Kidney glomerular epithelial cell (primary cell): Measurements from ENCODE around the gene HYAL1.
A peak's percentile ranks its signal among the peaks of the same experiment; 100 is the strongest.

Source experiments
- DNase-seq: peaks from one replicate; lab custom pipeline; 2025; lab: John Stamatoyannopoulos, UW

HYAL1 gene

DNA sequence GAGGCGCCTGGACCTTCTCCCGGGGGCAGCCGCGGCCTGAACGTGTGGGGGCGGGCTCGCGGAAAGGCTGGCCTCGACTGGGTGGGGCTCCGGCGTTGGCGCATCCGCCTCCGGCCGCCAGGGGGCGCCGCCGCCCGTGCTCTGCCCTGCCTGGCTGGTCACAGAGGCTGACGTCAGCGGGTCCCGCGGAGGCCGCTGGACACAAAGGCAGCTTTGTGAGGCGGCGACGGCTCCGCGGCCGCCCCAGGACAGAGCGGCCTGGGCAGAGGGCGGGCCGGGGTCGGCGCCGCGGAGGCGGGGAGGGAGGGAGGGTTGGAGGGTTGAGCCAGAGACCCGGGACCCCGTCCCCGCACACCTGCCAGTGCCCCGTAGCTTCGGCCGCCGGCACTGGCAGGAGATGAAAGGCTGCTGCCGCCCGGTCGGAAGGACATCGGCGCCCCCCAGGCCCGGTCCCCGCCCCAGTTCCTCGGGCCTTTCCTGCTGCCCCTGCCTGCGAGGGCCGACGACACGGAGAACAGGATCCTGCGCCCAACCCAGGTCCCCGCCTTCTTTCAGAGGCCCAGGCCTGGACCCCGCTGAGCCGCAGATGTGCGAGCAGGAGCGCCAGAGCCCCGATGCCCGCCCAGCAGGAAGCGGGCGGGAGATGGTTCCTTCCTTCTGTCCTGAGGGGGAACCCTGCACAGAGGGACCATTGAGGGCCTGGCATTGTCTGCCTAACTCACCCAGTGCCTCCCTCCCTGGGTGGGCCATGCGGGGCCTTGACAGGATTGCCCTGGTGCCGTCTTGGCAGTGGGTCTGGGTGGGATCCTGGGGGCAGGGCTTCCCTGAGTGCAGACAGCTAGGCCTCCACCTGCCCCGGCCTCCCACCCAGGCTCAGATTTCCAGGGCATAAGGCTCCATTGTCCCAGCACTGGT, 43.1 kb downstream of the HYAL1 start:
- peak; percentile 70 for DNase-seq

DNA sequence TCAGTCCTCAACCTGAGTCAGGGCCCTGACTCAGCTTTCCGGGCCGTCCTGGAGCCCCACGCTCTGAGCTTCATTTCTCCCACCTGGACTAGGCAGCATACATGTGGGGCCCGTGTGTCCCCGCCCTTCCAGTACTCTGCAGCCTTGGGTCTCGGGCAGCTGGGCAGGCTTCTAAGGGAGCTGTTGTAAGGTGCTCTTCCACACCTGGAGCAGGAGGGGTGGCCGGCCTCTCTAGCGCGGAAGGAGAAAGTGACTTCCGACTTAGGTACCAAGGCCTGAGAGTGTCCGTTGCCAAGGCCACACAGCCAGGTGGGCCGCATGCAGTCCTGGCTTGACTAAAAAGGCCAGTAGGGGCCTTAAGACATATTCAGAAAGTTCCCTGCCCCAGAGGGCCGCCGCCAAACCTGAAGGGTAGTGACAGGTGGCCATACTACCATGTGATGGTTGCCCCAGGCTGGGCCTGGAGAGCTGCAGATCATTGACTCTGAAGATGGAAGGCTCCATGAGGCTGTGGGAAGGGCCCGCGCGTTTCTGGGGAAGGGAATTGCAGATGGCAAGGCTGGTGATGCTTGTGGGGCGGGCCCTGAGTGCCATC, 43.8 kb downstream of the HYAL1 start:
- no peak for DNase-seq

DNA sequence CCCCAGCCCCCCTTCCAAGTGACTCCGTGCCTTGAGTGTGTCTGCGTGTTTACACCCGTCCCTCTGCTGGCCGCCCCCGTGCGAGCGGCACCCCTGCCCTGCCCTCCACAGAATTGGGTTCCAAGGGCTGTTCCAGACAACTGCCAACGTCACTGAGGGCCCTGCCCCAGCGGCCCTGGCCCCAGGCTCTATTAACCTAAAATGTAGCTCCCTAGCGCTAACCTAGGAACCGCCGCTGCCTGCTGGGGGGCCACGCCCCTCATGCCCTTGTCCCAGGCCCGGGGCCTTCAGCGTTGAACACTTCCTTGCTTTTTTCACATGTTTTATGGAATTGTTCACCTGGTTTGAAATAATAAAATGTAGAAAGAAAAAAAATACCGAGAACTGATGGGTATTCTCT, 44.4 kb downstream of the HYAL1 start:
- DNase-seq, result no peak

- no peak for DNase-seq
Observed at GRCh38 chr3:50258029-50258680, 45.2 kb downstream of the HYAL1 start.

DNA sequence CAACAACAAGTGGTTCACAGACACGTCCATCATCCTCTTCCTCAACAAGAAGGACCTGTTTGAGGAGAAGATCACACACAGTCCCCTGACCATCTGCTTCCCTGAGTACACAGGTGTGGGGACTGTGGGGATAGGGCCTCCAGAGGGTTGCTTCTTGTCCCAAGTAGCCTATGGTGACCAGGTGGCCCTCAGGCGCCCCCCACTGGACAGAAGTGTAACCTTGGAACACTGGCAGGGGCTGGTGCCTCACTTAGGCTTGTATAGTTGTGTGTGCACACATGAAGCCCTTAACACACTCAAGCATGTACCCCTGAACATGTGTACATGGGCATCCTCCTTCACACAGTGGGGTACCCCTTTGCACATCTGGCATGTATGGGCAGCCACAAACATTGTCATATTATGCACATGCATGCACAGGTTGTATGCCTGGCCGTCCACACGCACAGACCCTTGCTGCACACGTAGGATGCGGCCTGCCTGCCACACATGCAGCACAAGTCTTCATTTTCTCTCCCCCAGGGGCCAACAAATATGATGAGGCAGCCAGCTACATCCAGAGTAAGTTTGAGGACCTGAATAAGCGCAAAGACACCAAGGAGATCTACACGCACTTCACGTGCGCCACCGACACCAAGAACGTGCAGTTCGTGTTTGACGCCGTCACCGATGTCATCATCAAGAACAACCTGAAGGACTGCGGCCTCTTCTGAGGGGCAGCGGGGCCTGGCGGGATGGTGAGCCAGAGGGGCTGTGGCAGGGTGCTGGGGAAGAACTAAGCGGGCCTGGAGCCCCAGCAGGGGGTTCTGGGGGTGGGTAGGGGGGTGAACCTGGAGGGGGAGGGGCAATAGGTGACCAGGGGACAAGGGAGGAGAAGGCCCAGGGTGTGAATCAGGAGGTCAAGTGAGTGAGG, 46.1 kb downstream of the HYAL1 start:
- DNase-seq, result no peak

DNA sequence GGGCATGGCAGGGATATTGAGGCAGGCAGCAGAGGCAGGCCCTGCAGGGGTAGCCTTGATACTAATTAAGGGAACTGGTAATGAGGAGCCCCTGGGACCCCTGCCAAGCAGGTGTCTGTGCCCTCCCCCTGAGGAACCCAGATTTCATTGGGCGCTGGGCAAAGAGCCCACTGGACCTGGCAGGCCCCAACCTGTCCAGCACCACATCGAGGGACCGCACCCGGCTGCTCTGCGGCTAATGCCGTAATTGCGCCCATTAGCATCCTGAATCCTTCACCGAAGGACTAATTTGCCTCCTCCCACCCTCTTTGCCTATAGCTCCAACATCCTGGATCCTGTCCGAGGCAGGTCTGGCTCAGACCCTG, 48.1 kb downstream of the HYAL1 start:
- DNase-seq, result no peak

GRCh38 chr3:50254577-50255250, 48.7 kb downstream of the HYAL1 start:
- no peak for DNase-seq

DNA sequence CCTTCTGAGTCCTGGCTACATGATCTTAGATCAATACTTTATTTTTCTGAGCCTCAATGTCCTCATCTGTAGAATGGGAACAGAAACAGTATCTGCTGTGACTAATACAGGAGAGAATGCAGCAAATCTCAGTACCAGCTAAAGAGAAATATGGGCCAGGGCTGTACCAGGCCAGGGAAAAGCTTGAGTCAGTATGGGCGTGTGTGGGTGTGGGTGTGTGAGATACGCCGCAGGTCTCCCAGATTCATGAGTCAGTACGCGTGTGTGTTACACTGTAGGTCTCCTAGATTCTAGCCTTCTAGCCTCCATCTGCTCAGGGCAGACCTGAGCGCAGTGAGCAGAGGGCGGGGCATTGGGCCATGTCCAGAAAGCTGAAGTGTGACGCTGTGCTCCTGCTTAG, 52.2 kb downstream of the HYAL1 start:
- peak; percentile 37 for DNase-seq

DNA sequence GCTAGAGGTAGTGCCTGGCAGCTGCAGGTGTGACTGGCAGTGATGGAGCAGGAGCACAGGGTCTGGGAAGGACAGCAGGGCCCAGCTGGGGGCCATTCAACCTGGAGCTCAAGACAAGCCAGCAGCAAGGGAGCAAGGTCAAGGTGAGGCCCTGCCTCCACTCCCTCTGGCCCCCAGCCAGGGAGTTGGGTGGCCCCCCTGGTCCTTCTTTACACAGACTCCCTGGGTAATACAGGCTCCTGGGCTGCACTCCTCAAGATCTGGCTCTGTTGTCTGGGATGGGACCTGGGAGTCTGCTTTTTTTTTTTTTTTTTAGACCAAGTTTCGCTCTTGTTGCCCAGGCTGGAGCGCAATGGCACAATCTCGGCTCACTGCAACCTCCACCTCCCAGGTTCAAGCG, 52.9 kb downstream of the HYAL1 start:
- DNase-seq, result no peak
